HepG2 (cell line): ENCODE results near the gene PRKCE. TPM values are rescaled to one million over a fixed set of nuclear protein-coding genes. Genes with fewer than 3 reads are reported as not detected.
A peak's percentile ranks its signal among the peaks of the same experiment; 100 is the strongest.

Experiments
- ATAC-seq: fragments of 200-7000 bp; cut with Tn5 transposase; 3 replicates; pipeline ENCODE4 v1.9.1; 2020; ENCODE audit warnings: mild to moderate bottlenecking, moderate library complexity
- BruUV-seq: library from RNA; stranded (reverse); fragments of 400-500 nt; replicated peaks from 2 replicates; lab custom pipeline; 2021; lab: Mats Ljungman, UMichigan
- CTCF ChIA-PET: fragments of 300-600 bp; formaldehyde crosslinking; extraction: SDS; loops from one replicate; lab custom pipeline; 2021; ENCODE audit warnings: low total read pairs, inconsistent platforms, low intra/inter-chr PET ratio; lab: Yijun Ruan, JAX
- POLR2A ChIA-PET: fragments of 350-600 bp; sonication (Branson Sonifier 250); formaldehyde crosslinking; loops from one replicate; lab custom pipeline; 2020; ENCODE audit warnings: antibody characterized with exemption, inconsistent platforms; lab: Yijun Ruan, JAX
- DNase-seq: peaks from one replicate; pipeline ENCODE4 v3.0.0-alpha.2; 2015; ENCODE audit warnings: low spot score
- FAIRE-seq: peaks from 3 replicates; lab custom pipeline; 2011; peaks lifted over from hg19 to GRCh38; lab: Jason Lieb, UNC
- H2AFZ ChIP-seq: one replicate; pipeline ENCODE4 v1.6.1; 2011; ENCODE audit warnings: low read length, inconsistent platforms
- H3K27ac ChIP-seq: fragments of 300-600 bp; 3 replicates; pipeline ENCODE4 v1.8.0; 2011; ENCODE audit warnings: mixed run types, mild to moderate bottlenecking, mixed read lengths, low read length, inconsistent platforms; ENCODE audit not compliant: insufficient read depth; ENCODE audit errors: extremely low read length
- H3K27me3 ChIP-seq, 2 experiments: fragments of 200-600 bp in 1 of 2; 2 replicates in 1 of 2; 3 replicates in 1 of 2; pipeline versions ENCODE4 v1.6.0 to v1.8.0; 2011; ENCODE audit warnings: low read length in 2 of 2, mild to moderate bottlenecking in 2 of 2, moderate library complexity in 2 of 2, inconsistent platforms in 1 of 2; ENCODE audit not compliant: insufficient read depth in 2 of 2, control insufficient read depth in 1 of 2
- H3K36me3 ChIP-seq, 2 experiments: fragments of 200-600 bp in 1 of 2; replicated peaks in 1 of 2; 2 replicates in 1 of 2; 3 replicates in 1 of 2; pipeline versions ENCODE4 v1.5.1 to v1.8.0; 2011; ENCODE audit warnings: low read length in 2 of 2, inconsistent platforms in 1 of 2; ENCODE audit not compliant: insufficient read depth in 2 of 2, control insufficient read depth in 1 of 2
- H3K4me1 ChIP-seq: 2 replicates; pipeline ENCODE4 v1.5.1; 2012; ENCODE audit warnings: low read length, inconsistent platforms; ENCODE audit not compliant: insufficient read depth
- H3K4me2 ChIP-seq: 2 replicates; pipeline ENCODE4 v1.6.0; 2011; ENCODE audit warnings: low read depth, low read length, inconsistent platforms
- H3K4me3 ChIP-seq, 3 experiments: fragments of 200-600 bp in 1 of 3; sonication (generic), shearing (Covaris generic) in 1 of 3; replicated peaks in 1 of 3; 2 replicates each; pipeline ENCODE4 v1.5.1; 2011 to 2016; ENCODE audit warnings: low read length in 3 of 3, inconsistent platforms in 2 of 3, low read depth in 2 of 3, mild to moderate bottlenecking in 2 of 3, control low read depth in 1 of 3, mixed read lengths in 1 of 3; ENCODE audit not compliant: insufficient read depth in 1 of 3
- H3K79me2 ChIP-seq: one replicate; pipeline ENCODE4 v1.6.1; 2011; ENCODE audit warnings: low read length, inconsistent platforms; ENCODE audit not compliant: insufficient read depth
- H3K9ac ChIP-seq: 2 replicates; pipeline ENCODE4 v1.6.0; 2011; ENCODE audit warnings: mild to moderate bottlenecking, low read depth, low read length, inconsistent platforms; ENCODE audit not compliant: insufficient read depth
- H3K9me3 ChIP-seq: 2 replicates; pipeline ENCODE4 v1.5.1; 2012; ENCODE audit warnings: mild to moderate bottlenecking, low read length
- H4K20me1 ChIP-seq: 2 replicates; pipeline ENCODE4 v1.6.0; 2011; ENCODE audit warnings: inconsistent platforms, mild to moderate bottlenecking, low read length, moderate library complexity; ENCODE audit not compliant: insufficient read depth
- BHLHE40 ChIP-seq: IDR thresholded peaks from 2 replicates; pipeline ENCODE4 v1.6.1; 2011; ENCODE audit warnings: low read length, improper control_type of control experiment
- FOXJ3 ChIP-seq: sonication (generic); formaldehyde crosslinking; IDR thresholded peaks from 2 replicates; pipeline ENCODE4 v1.4.0; 2020; ENCODE audit warnings: missing genetic modification reagents, mild to moderate bottlenecking, borderline replicate concordance
- GTF2F1 ChIP-seq: fragments of 150-350 bp; IDR thresholded peaks from 2 replicates; pipeline ENCODE4 v1.6.1; 2014; ENCODE audit warnings: low read length
- HMG20A ChIP-seq: IDR thresholded peaks from 2 replicates; pipeline ENCODE4 v1.6.1; 2016; ENCODE audit warnings: borderline replicate concordance
- KDM6A ChIP-seq: IDR thresholded peaks from 2 replicates; pipeline ENCODE4 v1.6.1; 2016; ENCODE audit warnings: low read depth
- KLF16 ChIP-seq, 2 experiments: sonication (generic) in 1 of 2; formaldehyde crosslinking in 1 of 2; IDR thresholded peaks; 2 replicates each; pipeline versions ENCODE4 v1.6.1 to v1.8.0; 2016 to 2023; ENCODE audit warnings: missing genetic modification reagents in 2 of 2, missing compliant biosample characterization in 1 of 2
- RXRA ChIP-seq: sonication (generic); formaldehyde crosslinking; IDR thresholded peaks from 2 replicates; pipeline ENCODE4 v1.5.1; 2020; ENCODE audit warnings: missing genetic modification reagents
- SATB2 ChIP-seq: sonication (generic); formaldehyde crosslinking; IDR thresholded peaks from 2 replicates; pipeline ENCODE4 v1.5.0; 2020; ENCODE audit warnings: missing genetic modification reagents
- SMARCC2 ChIP-seq: fragments of 450-650 bp; IDR thresholded peaks from 2 replicates; pipeline ENCODE4 v1.6.1; 2017; ENCODE audit warnings: antibody characterized with exemption, mild to moderate bottlenecking
- TCF7L2 ChIP-seq: IDR thresholded peaks from 2 replicates; pipeline ENCODE4 v1.6.1; 2011; ENCODE audit warnings: mild to moderate bottlenecking, low read depth, low read length, moderate library complexity
- TRIM24 ChIP-seq: sonication (generic); formaldehyde crosslinking; IDR thresholded peaks from 2 replicates; pipeline ENCODE4 v1.8.0; 2022; ENCODE audit warnings: mild to moderate bottlenecking, missing genetic modification reagents
- ZNF12 ChIP-seq: sonication (generic); formaldehyde crosslinking; IDR thresholded peaks from 2 replicates; pipeline ENCODE4 v1.5.0; 2020; ENCODE audit warnings: missing genetic modification reagents
- ZNF207 ChIP-seq: fragments of 450-650 bp; IDR thresholded peaks from 2 replicates; pipeline ENCODE4 v1.6.1; 2016; ENCODE audit warnings: antibody characterized with exemption, borderline replicate concordance
- WGBS: methylation state at CpG from one replicate; pipeline ENCODE4 v1.1.6; 2017; ENCODE audit warnings: low lambda C conversion rate; 5-methylcytosine and 5-hydroxymethylcytosine counted together
- in situ Hi-C: cut with HindIII; loops from 2 replicates; pipeline ENCODE4 v1.10.0; 2017; ENCODE audit warnings: low pct_unique_long_range_greater_than_20kb; ENCODE audit not compliant: extremely low pct_ligation_motif_present
- intact Hi-C: fragments of 100-400 bp; cut with micrococcal nuclease; formaldehyde crosslinking; loops from one replicate; pipeline ENCODE4 v1.10.0; 2022; ENCODE audit not compliant: unreplicated experiment
- polyA plus RNA-seq, 8 experiments: library from polyadenylated mRNA; depleted of rRNA in 3 of 8; stranded (reverse) in 7 of 8; unstranded in 1 of 8; fragments of >200 nt; fragmentation: Illumina TruSeq in 4 of 8; extraction: Trizol in 4 of 8; gene quantifications; 2 replicates each; pipeline versions ENCODE4 v1.2.1 to v1.2.3, GENCODE V29; 2011 to 2016; ENCODE audit warnings: low read depth in 4 of 8, missing spikeins in 1 of 8, mixed read lengths in 1 of 8; ENCODE audit not compliant: insufficient read depth in 1 of 8
- total RNA-seq, 5 experiments: library from RNA; depleted of rRNA; stranded (reverse); fragments of >200 nt; fragmentation: Illumina TruSeq; extraction: Trizol; gene quantifications; 2 replicates each; pipeline ENCODE4 v1.2.3, GENCODE V29; 2016; ENCODE audit warnings: low read depth in 1 of 5
- TF ChIP-seq, protein P1 (sequence below): IDR thresholded peaks from 2 replicates; pipeline ENCODE4 v1.6.1; 2016; ENCODE audit warnings: low read depth, control low read depth
- TF ChIP-seq, protein P2 (sequence below): sonication (generic); formaldehyde crosslinking; IDR thresholded peaks from 2 replicates; pipeline ENCODE4 v1.4.0; 2020; ENCODE audit warnings: mild to moderate bottlenecking, missing genetic modification reagents
- TF ChIP-seq, protein P3 (sequence below): sonication (generic); formaldehyde crosslinking; IDR thresholded peaks from 2 replicates; pipeline ENCODE4 v1.8.1; 2023; ENCODE audit warnings: mild to moderate bottlenecking, inconsistent platforms, moderate library complexity, missing genetic modification reagents, borderline replicate concordance

Gene PRKCE
- total and polyA plus RNA-seq, 2 of the 13 experiments (the other 11 are each of a cell fraction or from before 2014, with no cell fraction given): 1.0 to 3.9 TPM

DNA sequence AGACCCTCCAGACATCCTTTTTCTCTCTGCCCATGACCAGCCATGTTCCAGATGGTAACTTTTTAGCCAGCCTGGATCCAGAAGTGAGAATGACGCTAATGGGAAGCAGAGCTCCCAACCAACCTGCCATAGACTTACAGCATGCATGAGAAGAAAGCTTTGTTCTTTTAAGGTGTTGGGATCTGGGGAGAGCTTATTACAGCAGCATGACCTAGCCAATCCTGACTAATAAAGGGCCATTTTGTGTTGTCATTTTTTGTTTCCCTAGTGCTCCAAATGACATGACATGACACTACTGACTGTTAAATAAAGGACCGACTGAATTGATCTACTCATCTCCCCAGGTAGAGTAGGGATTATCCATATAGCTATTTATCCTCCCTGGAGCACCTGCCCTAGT lies 5.2 kb upstream of the PRKCE start:
- H3K4me1 ChIP-seq: peaks cover 29% of the 10 kb centered on the region
- no peaks in the 10 kb centered on the region for H4K20me1 ChIP-seq
- no peak overlapping the region for H3K4me3 ChIP-seq
- DNase-seq: no peak
- H2AFZ ChIP-seq: no peak overlapping the region
- no peak for ATAC-seq
- no peak overlapping the region for H3K27ac ChIP-seq
- no peak overlapping the region for H3K9ac ChIP-seq
- WGBS: 37% methylated on average over 2 of the region's 2 CpGs
- ChIA-PET CTCF (interaction anchor here (1.3 kb wide), 1 partner anchor 290 kb away, joined by 3 read pairs; no protein-coding TSS in a partner anchor), POLR2A (no interaction called here)
- no peak overlapping the region for H3K4me2 ChIP-seq
- no peaks in the 10 kb centered on the region for H3K36me3 ChIP-seq
- BruUV-seq: no TSS peak
- TF ChIP-seq ZNF12 (CRISPR knock-in tag) (peak; percentile 96), SATB2 (no peak), RXRA (no peak), FOXJ3 (CRISPR knock-in tag) (no peak), KLF16 (CRISPR knock-in tag; IDR thresholded peaks at IDR 0.05) (no peak)
- TF ChIP-seq, protein P1, sequence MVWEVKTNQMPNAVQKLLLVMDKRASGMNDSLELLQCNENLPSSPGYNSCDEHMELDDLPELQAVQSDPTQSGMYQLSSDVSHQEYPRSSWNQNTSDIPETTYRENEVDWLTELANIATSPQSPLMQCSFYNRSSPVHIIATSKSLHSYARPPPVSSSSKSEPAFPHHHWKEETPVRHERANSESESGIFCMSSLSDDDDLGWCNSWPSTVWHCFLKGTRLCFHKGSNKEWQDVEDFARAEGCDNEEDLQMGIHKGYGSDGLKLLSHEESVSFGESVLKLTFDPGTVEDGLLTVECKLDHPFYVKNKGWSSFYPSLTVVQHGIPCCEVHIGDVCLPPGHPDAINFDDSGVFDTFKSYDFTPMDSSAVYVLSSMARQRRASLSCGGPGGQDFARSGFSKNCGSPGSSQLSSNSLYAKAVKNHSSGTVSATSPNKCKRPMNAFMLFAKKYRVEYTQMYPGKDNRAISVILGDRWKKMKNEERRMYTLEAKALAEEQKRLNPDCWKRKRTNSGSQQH: no peak
- H3K79me2 ChIP-seq: no peaks in the 10 kb centered on the region
- in situ Hi-C loops (loop anchor here (5.0 kb wide), 2 partner anchors 131 to 291 kb away; no protein-coding TSS in a partner anchor), intact Hi-C loops (no loop called here)
- no peaks in the 10 kb centered on the region for H3K9me3 ChIP-seq
- peaks cover 3 to 22% of the 10 kb centered on the region in 2 experiments; a peak in 4 of 5 replicates for H3K27me3 ChIP-seq
- no peak for FAIRE-seq

DNA sequence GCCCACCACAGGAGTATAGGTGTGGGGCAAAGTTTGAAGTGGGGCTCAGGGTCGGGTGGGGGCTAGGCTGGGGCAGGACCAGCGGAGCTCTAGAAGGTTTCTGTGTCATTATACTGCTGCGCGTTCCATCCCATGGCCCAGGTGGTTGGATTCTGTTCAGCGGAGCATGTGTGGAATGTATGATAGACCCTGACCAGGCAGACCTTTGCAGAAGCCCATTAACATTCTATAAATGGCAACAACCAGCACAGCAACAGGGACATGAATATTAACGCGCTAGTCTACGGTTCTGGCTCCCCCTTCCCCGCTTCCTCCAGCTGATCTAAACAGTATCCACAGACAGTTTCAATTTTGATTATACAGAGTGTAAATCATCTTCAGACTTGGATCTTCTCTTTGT lies 4.1 kb upstream of the PRKCE start:
- Histone ChIP-seq H3K9me3 (no peaks in the 10 kb centered on the region), H2AFZ (no peak overlapping the region), H4K20me1 (no peaks in the 10 kb centered on the region), H3K79me2 (no peaks in the 10 kb centered on the region), H3K27me3 (peaks cover 3 to 25% of the 10 kb centered on the region in 2 experiments; a peak in 4 of 5 replicates), H3K4me1 (peaks cover 35% of the 10 kb centered on the region), H3K27ac (no peak overlapping the region), H3K4me3 (no peak overlapping the region), H3K36me3 (no peaks in the 10 kb centered on the region), H3K4me2 (no peak overlapping the region), H3K9ac (no peak overlapping the region)
- ChIA-PET CTCF (interaction anchor here (1.3 kb wide), 1 partner anchor 289 kb away, joined by 3 read pairs; no protein-coding TSS in a partner anchor), POLR2A (no interaction called here)
- no peak for FAIRE-seq
- DNase-seq: no peak
- in situ Hi-C loops: loop anchor here (5.0 kb wide), 2 partner anchors 130 to 290 kb away; no protein-coding TSS in a partner anchor
- intact Hi-C loops: no loop called here
- no peak for ATAC-seq
- BruUV-seq: no TSS peak
- 77% methylated on average over 9 of the region's 9 CpGs for WGBS
- TF ChIP-seq HMG20A (CRISPR knock-in tag) (no peak), ZNF207 (no peak), TCF7L2 (no peak), SMARCC2 (no peak), BHLHE40 (no peak), GTF2F1 (no peak), TRIM24 (no peak), KDM6A (CRISPR knock-in tag) (no peak)
- TF ChIP-seq, protein P2, sequence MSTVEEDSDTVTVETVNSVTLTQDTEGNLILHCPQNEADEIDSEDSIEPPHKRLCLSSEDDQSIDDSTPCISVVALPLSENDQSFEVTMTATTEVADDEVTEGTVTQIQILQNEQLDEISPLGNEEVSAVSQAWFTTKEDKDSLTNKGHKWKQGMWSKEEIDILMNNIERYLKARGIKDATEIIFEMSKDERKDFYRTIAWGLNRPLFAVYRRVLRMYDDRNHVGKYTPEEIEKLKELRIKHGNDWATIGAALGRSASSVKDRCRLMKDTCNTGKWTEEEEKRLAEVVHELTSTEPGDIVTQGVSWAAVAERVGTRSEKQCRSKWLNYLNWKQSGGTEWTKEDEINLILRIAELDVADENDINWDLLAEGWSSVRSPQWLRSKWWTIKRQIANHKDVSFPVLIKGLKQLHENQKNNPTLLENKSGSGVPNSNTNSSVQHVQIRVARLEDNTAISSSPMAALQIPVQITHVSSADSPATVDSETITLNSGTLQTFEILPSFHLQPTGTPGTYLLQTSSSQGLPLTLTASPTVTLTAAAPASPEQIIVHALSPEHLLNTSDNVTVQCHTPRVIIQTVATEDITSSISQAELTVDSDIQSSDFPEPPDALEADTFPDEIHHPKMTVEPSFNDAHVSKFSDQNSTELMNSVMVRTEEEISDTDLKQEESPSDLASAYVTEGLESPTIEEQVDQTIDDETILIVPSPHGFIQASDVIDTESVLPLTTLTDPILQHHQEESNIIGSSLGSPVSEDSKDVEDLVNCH (CRISPR knock-in tag): no peak
- TF ChIP-seq, protein P3, sequence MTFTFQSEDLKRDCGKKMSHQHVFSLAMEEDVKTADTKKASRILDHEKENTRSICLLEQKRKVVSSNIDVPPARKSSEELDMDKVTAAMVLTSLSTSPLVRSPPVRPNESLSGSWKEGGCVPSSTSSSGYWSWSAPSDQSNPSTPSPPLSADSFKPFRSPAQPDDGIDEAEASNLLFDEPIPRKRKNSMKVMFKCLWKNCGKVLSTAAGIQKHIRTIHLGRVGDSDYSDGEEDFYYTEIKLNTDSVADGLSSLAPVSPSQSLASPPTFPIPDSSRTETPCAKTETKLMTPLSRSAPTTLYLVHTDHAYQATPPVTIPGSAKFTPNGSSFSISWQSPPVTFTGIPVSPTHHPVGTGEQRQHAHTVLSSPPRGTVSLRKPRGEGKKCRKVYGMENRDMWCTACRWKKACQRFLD: no peak
